Stimulated activated CD8-positive, alpha-beta memory T cell treated with anti-CD3 and anti-CD28 coated beads, Interleukin-15, amount 100 ng/mL, for 4 hours (primary cell): ENCODE results near the gene MYO18B.

ENCODE experiments used
- DNase-seq, 2 donors: peaks; one replicate each; pipeline ENCODE4 v3.0.0-alpha.2; 2020; ENCODE audit warnings: low read depth in 2 of 2

MYO18B gene

GRCh38 chr22:25824828-25825423 is 82.9 kb downstream of the MYO18B start:
- DNase-seq, result no peak

- no peak for DNase-seq
Measured at GRCh38 chr22:25827415-25827814, 85.4 kb downstream of the MYO18B start.

- DNase-seq, result no peak
Measured at GRCh38 chr22:25828422-25828821, 86.4 kb downstream of the MYO18B start.

DNA sequence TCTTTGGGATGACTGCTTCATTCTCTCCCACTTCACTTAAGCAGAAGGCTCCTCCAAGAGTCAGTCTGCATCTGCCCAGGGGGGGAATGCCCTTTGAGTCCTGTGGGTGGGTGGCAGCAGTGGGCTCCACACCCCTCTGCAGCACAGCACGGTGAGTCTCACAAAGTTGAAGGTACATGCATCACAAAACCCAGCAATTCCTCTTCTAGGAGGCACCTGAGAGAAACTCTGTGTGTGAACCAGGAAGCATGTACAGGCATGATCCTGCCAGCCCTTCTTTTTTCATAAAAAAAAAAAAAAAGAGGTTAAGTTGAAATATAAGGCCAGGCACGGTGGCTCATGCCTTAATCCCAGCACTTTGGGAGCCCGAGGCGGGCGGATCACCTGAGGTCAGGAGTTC is 87.2 kb downstream of the MYO18B start:
- DNase-seq, result no peak

DNA sequence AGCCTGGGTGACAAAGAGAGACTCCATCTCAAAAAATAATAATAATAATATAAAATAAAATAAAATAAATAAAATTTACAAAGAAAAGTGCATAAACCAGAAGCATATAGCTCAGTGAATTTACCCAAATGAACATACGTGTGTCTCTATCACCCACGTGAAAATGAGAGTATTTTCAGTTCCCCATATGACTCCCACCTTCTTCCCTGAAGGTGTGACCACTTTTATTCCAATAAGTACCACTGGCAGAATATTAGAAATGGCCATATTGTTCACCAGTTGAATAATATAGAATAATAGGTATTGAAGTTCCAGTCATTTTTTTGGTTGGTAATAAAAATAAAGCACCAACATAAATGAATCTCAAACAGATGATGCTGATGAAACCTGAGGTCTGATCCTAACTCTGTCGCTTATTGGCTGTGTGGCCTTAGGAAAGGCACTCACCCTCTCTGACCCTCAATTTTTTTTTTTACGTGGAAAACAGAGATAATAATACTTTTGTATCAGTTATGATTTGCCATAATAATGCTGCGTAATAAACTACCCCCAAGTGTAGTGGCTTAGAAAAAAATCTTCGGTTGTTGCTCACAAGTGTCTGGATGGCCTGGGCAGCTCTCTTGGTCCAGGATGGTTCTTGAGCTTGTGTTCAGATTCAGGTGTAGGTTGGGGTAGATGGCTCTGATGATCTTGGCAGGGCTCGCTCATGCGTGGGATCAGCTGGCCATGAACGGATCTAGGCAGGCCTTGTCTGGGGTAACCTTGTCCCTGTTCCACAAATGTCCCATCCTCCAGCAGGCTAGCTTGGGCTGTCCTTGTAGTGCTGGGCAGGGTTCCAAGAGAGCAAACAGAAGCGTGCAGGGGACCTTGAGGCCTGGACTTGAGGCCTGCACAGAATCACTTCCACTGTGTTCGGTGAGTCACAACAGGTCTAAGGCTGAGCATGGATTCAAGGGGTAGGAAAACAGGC is 88.1 kb downstream of the MYO18B start:
- no peak for DNase-seq

- no peak for DNase-seq
Measured at GRCh38 chr22:25833091-25833490, 91.1 kb downstream of the MYO18B start.

DNA sequence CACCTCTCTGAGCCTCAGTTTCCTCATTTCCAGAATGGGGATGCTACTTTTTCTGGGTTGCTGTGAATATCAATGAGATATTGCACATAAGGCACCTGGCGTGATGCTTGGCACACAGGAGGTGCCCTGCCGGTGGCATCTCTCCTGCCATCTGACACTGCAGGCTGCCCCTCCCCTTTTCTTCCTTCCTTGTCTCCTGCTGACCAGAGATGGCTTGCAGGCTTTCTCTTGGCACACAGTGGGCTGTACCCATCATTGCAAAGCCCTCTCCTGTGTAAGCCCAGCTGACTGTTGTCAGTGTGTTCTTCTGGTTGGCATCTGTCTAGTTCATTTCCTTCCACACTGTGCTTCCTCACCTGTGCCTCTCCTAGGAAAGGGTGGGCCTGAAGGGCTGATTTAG is 91.7 kb downstream of the MYO18B start:
- DNase-seq, result no peak

GRCh38 chr22:25834490-25834889 is 92.5 kb downstream of the MYO18B start:
- DNase-seq, result no peak

DNA sequence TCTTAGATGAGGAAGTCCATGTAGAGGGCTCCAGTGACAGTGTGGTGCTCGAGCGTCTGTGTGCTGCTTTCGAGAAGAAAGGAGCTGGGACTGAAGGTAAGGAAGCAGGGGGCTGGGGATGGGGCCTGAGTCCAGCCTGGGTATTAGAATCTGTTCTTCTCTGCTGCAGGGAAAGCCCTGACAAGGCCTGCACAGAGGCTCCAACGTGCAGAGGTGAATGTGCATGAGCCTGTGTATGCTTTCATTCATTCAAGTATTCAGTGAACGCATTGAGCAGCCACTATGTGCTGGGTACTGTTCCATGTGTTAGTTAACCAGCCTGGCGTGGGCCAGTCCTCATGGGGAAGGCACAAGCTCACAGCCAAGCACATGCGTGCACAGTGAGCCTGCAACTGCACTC is 93.4 kb downstream of the MYO18B start:
- DNase-seq, result no peak

DNA sequence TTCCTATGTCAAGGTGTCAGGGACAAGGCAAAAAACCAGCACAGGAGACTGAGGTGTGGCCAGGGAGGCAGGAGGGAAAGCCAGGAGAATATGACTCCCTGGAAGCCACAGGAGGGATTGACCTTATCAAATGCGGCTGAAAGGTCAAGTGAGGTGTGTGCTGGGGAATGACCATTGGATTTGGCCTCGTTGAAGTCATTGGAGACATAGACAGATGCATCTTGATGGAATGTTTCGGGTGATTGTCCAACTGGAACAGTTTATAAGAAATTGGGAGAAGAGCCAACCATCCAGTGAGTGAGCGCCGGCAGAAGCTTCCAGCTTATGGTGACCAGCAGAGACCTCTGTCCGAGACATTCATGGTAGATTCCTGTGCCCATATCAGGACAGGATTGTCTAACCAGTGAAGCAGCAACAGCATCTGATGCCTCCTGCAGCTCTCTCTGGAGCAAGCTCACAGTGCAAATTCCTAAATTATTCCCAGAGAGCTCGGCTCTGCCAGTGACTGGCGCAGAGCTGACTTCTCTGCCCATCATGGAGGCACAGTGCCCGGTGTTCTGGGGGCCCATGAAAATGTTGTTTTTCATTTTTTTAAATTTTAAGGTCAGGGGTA is 95.4 kb downstream of the MYO18B start:
- DNase-seq, result no peak

GRCh38 chr22:25838960-25839741 is 97.2 kb downstream of the MYO18B start:
- DNase-seq, result no peak

GRCh38 chr22:25839755-25840154 is 97.8 kb downstream of the MYO18B start:
- DNase-seq, result no peak

GRCh38 chr22:25840167-25840566 is 98.2 kb downstream of the MYO18B start:
- no peak for DNase-seq

DNA sequence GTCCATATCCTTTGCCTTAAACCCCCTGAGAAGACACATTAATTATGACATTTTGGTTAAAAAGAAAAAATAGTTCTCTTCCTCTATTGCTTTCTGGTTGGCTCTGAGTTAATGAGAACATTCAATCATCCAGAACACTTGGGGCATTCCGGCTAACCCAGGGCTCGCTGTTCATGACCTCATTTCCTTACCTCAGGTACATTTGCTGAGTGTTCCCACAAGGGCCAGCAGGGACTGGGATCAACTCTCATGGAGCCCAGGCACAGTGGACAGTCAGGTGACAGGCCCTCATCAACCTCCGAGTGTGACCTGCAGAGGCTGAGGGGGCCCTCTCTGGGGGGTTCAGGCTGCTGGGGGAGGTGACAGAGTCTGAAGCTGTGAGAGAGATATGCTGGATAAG is 98.9 kb downstream of the MYO18B start:
- no peak for DNase-seq

- DNase-seq, result no peak
Measured at GRCh38 chr22:25841775-25842174, 99.8 kb downstream of the MYO18B start.

GRCh38 chr22:25843660-25844405 is 101.8 kb downstream of the MYO18B start:
- no peak for DNase-seq

DNA sequence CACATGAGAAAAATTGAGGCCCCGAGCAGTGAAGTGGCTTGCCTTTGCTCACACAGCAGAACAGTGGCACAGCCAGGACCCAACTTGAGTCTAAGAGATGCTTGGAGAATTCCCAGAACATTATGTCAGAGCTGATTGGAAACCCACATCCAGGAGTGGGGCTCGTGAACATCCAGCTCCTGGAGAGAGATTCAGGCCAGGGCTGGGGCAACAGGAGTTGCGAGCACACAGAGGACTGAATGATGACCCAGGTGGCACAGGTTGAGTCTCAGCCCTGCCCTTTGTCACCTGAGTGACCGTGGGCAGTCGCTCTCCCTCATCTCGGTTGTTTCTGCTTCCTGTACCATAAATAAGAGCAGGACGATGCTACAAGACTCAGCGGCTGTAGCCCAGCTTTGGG is 102.6 kb downstream of the MYO18B start:
- no peak for DNase-seq

DNA sequence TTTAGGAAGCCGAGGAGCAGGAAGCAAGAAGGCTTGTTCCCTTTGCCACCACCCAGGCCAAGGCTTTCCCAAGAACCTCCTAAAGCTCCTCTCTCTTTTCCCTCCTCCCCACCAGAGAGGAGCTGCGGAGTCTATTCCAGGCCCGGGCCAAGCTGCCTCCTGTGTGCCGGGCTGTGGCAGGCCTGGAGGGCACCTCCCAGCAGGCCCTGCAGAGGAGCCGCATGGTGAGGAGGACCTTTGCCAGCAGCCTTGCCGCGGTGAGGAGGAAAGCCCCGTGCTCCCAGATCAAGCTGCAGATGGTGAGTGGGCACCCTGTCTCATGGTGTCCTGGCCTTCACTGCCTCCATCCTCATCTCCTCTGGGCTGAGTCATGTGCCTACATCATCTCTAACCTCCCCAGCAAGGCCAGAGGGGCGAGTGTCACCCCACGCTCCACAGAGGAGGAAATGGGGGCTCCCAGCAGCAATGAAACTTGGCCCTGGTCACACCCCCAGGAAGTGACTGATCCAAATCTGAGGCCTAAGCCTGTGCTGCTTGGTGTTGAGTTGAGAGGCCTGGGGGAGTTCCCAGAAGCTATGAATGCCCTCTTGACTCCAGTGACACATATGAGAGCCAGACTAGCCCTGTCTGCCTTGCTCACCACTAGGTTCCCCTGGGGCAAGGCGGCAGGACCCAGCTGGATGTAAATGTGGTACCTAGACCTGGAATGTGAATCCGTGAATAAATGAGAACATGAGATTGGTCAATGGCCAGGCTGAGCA is 104.2 kb downstream of the MYO18B start:
- no peak for DNase-seq

- DNase-seq, result no peak
Measured at GRCh38 chr22:25847451-25847850, 105.5 kb downstream of the MYO18B start.

GRCh38 chr22:25848954-25849353 is 107.0 kb downstream of the MYO18B start:
- DNase-seq, result no peak

DNA sequence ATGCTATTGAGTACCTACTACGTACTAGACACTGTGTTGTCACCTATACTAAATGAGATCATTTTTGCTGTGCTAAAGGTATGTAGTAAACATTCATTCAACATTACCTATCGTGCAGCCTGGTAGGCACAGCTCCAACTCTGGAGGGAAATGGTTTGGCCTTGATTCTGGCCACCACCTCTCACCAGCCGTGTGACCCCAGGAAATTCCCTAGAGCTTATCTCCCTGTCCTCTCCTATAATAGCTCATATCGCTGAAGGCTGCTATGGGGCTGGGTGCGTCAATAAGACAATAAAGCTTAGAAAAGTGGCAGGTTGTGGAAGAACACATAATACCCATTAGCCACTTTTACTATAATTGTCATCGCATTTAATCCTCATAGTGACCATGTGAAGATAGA is 107.5 kb downstream of the MYO18B start:
- no peak for DNase-seq
